MV-4-11 (cell line): Measurements from ENCODE around the gene PTAFR.

ENCODE experiments used
- DNase-seq: peaks from one replicate; lab custom pipeline; 2025; lab: John Stamatoyannopoulos, UW

Gene PTAFR

GRCh38 chr1:28176492-28177470 lies at the start of gene PTAFR:
Gene PTAFR, minus strand, starts transcription at chr1:28176690. Its CDS starts 25,669 bp downstream, at chr1:28151021.
- DNase-seq, result peak; percentile 78

GRCh38 chr1:28213315-28213714 lies 36.8 kb upstream of the PTAFR start:
- no peak for DNase-seq

GRCh38 chr1:28209700-28210099 lies 33.2 kb upstream of the PTAFR start:
- no peak for DNase-seq

GRCh38 chr1:28208818-28209441 lies 32.4 kb upstream of the PTAFR start:
- DNase-seq, result peak; percentile 52

- DNase-seq, result no peak
Measured at GRCh38 chr1:28205243-28205642, 28.8 kb upstream of the PTAFR start.

GRCh38 chr1:28200234-28200873 lies 23.9 kb upstream of the PTAFR start:
- no peak for DNase-seq

GRCh38 chr1:28199328-28200233 lies 23.1 kb upstream of the PTAFR start:
- DNase-seq, result no peak

- no peak for DNase-seq
Measured at GRCh38 chr1:28197682-28198415, 21.4 kb upstream of the PTAFR start.

GRCh38 chr1:28196330-28196729 lies 19.8 kb upstream of the PTAFR start:
- DNase-seq, result no peak

- no peak for DNase-seq
Measured at GRCh38 chr1:28195780-28196179, 19.3 kb upstream of the PTAFR start.

- no peak for DNase-seq
Measured at GRCh38 chr1:28194326-28195035, 18.0 kb upstream of the PTAFR start.

GRCh38 chr1:28193701-28194161 lies 17.2 kb upstream of the PTAFR start:
- no peak for DNase-seq

GRCh38 chr1:28190996-28191645 lies 14.6 kb upstream of the PTAFR start:
- no peak for DNase-seq

GRCh38 chr1:28190337-28190979 lies 14.0 kb upstream of the PTAFR start:
- peak; percentile 70 for DNase-seq

GRCh38 chr1:28185071-28185470 lies 8.6 kb upstream of the PTAFR start:
- no peak for DNase-seq

GRCh38 chr1:28180306-28181305 lies 4.1 kb upstream of the PTAFR start:
- DNase-seq, result peak; percentile 13

- no peak for DNase-seq
Measured at GRCh38 chr1:28178690-28179485, 2.4 kb upstream of the PTAFR start.
